CD4-positive, alpha-beta T cell treated with Interleukin-4 for 4 hours (primary cell): ENCODE data around the gene DLGAP5.

Source experiments
- DNase-seq: peaks from one replicate; pipeline ENCODE4 v3.0.0-alpha.2; 2020

The DLGAP5 gene

DNA sequence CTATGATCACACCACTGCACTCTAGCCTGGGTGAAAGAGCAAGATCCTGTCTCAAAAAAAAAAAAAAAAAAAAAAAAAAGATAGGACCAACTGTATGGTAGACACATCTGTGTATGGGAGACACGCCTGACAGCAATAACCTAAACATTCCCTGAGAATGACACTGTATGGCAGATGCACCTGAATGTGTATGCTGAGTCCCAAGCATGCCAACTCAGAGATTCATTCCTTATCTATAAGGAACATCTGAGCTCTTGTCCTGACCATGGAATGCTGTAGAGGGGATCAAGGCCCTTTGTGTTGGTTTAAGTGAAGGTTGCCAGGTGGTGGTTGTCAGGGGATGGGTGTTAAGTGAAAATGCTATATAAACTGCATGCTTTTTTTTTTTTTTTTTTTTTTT is 81.5 kb downstream of the DLGAP5 start:
- DNase-seq, result no peak

DNA sequence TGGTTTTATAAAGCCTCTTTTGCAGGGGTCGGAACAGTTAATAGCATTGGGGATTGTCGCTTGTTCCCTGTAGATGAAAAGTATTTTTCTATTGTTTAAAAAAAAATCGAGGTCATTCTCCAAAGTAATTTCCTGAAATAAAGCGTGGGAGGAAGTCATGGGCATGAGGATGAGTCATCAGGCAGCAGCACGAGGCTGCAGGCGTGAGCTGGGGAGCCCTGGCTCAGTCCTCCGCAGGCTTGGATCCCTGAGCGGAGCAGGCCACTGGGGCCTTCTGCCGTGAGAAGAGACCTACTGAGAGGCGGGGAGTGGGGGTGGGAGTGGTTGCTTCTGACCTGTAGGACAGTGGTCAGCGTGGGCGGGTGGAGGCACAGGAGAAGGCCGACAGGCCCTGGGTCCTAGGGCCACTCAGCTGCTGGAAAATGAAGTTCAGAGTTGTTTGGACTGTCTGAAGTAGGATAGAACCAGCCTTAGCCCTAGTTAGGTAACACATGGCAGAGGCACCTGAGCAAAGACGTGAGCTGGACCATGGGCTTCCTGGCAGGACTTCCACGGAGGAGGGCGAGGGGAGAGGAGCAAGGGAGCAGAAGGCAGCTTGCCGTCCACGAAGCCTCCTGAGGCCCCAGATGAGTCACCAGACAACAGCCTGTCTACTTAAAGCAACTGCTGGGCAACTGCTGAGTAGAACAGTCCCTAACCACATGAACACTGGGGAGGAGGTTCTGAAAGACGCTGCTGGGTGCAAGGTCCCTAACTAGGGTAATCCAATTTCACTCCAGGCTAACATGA is 83.4 kb downstream of the DLGAP5 start:
- peak; percentile 76 for DNase-seq

DNA sequence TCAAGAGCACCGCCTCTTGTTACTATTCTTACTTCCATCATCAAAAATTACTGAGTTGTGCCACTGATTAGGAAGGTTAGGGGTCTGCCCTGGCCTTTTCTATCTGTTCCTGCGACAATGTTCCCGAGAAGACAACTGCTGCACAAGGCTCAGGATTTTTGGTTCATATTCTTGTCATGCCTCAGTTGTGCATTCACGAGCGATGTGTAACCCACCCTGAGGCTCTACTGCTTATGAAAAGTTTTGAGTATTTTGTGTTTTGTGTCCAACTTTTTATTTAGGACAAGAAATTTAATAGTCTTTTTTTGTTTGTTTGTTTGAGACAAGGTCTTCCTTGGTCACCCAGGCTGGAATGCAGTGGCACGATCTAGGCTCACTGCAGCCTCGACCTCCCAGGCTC is 85.4 kb downstream of the DLGAP5 start:
- DNase-seq, result no peak

DNA sequence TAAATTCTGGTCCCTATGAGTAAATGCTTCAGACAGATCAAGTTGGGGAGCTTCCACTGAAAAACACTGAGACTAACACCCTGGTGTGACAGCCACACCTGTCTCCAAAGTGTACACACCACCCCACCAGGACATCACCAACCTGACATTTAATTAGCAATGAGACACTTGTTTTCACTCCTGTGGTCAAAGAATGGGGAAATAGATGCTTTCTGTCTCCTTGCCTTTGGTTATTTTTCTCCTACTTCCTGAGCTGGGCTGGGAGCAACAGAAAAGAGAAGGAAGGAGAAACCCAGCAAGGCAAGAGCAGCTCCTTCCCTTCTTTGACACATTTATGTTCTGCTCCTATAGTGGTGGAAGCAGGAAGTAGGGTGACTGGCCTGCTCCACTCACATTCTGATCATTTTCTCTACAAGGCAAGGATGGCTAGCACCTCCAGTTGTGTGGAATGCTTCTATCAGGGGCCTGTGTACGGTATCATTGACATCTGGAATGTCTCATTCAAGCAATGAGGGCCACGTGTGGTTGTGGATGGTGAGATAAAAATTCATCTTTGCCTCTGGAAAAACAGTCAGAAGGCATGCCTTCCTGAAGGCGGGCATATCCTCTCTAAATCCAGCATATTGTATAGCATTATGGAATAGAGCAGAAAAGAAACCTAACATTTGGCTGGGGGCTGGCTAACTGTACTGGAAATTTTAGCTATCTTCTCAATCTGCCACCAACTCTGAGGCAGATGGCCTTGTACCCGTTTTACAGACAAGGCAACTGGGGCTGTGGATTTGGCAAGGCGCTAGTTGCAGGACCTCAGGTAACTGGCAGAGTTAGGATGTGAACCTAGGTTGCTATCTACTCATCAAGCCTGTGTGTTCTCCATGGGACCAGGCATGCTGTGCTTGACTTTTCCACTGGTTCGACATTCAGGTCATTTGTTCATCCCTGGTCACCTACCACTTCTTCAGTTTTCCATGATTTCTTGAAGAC is 87.1 kb downstream of the DLGAP5 start:
- DNase-seq, result peak; percentile 53

DNA sequence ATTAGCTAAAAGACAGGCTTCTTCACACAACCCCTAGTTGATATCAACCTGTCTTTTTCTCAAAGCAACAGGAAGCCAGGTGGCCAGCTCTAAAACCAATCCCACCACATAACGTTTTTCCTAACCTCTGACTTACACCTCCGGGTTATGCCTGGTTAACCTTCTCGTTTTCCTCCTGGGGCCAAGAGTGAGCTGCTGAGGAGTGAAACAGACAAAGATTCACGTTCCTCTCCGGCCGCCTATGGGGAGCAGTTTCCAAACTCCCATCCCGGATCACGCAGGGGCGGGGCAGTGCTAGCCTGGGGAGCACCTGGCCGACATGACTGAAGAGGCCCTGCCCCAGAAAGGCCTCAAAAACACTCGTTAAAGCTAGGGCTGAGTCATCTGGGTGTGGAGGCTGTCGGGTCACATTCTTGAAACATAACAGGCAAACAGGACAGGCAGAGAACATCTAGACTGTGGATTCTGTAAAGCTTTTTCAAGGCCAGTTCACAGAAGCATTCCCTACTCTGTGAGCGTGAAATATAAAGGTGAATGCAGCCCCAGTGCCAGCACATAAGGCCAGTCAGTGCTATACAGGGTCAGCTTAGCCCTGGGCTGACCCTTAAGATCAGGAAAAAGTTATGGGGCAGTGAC is 88.3 kb downstream of the DLGAP5 start:
- peak; percentile 91 for DNase-seq

DNA sequence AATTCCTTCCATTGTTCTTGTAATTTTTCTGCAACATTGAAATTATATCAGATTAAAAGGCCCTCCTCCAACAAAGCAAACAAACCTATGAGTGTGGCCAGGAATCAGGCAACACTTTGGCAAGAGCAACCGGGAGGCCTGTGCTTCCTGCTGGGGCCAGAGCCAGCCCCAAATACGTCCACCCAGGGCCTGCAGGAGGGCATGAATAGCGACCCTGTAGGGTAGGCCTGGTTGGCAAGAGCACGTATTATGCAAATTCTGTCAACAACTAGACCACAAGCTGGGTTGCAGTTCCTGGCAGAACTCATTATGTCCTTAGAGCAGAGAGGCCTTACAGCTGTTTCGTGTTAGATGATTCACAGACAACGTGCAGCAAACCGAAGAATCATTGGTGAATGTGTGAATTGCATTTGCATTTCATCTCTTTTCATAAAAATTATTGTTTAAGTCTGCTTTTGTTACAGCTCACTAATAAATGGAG is 89.2 kb downstream of the DLGAP5 start:
- DNase-seq, result peak; percentile 89

DNA sequence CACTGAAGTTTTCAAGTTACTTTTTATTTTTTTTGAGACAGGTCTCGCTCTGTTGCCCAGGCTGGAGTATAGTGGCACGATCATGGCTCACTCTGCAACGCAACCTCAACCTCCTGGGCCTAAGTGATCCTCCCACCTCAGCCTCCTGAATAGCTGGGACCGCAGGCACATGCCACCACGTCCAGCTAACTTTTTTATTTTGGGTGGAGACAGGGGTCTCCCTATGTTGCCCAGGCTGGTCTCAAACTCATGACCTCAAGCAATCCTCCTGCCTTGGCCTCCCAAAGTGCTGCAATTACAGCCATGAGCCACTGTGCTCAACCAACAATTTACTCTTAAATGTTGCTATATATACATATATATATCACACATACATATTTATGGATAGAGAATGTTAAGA is 89.7 kb downstream of the DLGAP5 start:
- DNase-seq, result no peak

DNA sequence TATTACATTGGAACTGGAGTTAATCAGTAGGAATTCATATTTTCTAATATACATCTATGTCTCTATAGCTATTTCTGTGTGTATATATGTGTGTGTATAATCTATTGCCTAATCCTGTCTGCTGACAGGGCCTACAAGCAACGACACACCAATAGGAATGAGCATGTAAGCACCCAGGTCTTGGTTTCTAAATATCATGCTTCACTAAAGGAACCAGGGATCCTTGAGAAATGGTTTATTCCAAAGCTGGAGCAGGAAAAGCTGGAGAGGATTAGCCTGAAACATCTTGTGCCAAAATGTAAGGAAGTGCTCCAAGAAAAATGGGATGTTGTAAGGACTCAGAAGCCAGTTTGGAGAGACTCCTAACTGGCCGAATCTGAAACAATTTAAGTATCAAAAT is 91.6 kb downstream of the DLGAP5 start:
- no peak for DNase-seq

DNA sequence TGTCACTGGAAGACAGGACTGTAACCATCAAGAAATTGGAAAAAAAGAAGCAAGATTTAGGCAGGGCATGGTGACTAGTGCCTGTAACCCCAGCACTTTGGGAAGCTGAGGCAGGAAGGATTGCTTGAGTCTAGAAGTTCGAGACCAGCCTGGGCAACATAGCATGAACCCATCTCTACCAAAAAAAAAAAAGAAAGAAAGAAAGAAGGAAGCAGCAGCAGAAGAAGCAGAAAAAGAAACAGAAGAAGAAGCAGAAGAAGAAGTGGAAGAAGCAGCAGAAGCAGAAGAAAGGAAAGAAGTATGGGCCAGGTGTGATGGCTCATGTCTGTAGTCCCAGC is 92.9 kb downstream of the DLGAP5 start:
- no peak for DNase-seq
